ENCODE data around the gene SKAP1. TPM values are rescaled to one million over a fixed set of nuclear protein-coding genes. Genes with fewer than 3 reads are reported as not detected.

SKAP1 gene
- total and polyA plus RNA-seq, 12 donors = 3.2 to 117 (median 10.7) TPM

- no peak for DNase-seq
- Histone ChIP-seq H3K36me3 (replicated peaks in 1 of 2) (no peaks in the 10 kb centered on the region), H3K4me3 (no peak overlapping the region), H3K27ac (no peak overlapping the region), H3K27me3 (no peaks in the 10 kb centered on the region), H3K4me1 (replicated peaks in 1 of 2) (no peaks in the 10 kb centered on the region), H3K9me3 (replicated peaks in 1 of 3) (no peaks in the 10 kb centered on the region)
- 73 to 79% (median 77%) methylated on average over 4 of the region's 4 CpGs for WGBS, 4 donors
- TF ChIP-seq POLR2A (IDR thresholded peaks at IDR 0.05) (no peak), CTCF (IDR thresholded peaks at IDR 0.05) (no peak)
- intact Hi-C loops (cut with DNase I) = no loop called here
These were observed 174.3 kb downstream of the SKAP1 start for GRCh38 chr17:48255759-48256158.

- intact Hi-C loops (cut with DNase I) = no loop called here
These were observed 175.1 kb downstream of the SKAP1 start for GRCh38 chr17:48254896-48255295.

GRCh38 chr17:48253975-48254374, 176.0 kb downstream of the SKAP1 start:
- Histone ChIP-seq H3K4me3 (no peak overlapping the region), H3K36me3 (replicated peaks in 1 of 2) (no peaks in the 10 kb centered on the region), H3K27me3 (no peaks in the 10 kb centered on the region), H3K27ac (no peak overlapping the region), H3K4me1 (replicated peaks in 1 of 2) (no peaks in the 10 kb centered on the region), H3K9me3 (replicated peaks in 1 of 3) (no peaks in the 10 kb centered on the region)
- 70 to 88% (median 82%) methylated on average over 2 of the region's 2 CpGs for WGBS, 4 donors
- no peak for TF ChIP-seq CTCF (IDR thresholded peaks at IDR 0.05)
- TF ChIP-seq POLR2A (IDR thresholded peaks at IDR 0.05) = no peak
- intact Hi-C loops (cut with DNase I) = no loop called here
- DNase-seq = no peak

More at GRCh38 chr17:48254896-48255295, 175.1 kb downstream of the SKAP1 start:
- Histone ChIP-seq H3K9me3 (replicated peaks in 1 of 3) (no peaks in the 10 kb centered on the region), H3K36me3 (replicated peaks in 1 of 2) (no peaks in the 10 kb centered on the region), H3K27ac (no peak overlapping the region), H3K27me3 (no peaks in the 10 kb centered on the region), H3K4me1 (replicated peaks in 1 of 2) (no peaks in the 10 kb centered on the region), H3K4me3 (no peak overlapping the region)
- DNase-seq = no peak
- TF ChIP-seq POLR2A (IDR thresholded peaks at IDR 0.05) = no peak
- no peak for TF ChIP-seq CTCF (IDR thresholded peaks at IDR 0.05)
- 57 to 72% (median 61%) methylated on average over 1 of the region's 1 CpG for WGBS, 4 donors

GRCh38 chr17:48251950-48252349, 178.1 kb downstream of the SKAP1 start:
- Histone ChIP-seq H3K4me3 (no peak overlapping the region), H3K27me3 (no peaks in the 10 kb centered on the region), H3K4me1 (replicated peaks in 1 of 2) (no peaks in the 10 kb centered on the region), H3K27ac (no peak overlapping the region), H3K36me3 (replicated peaks in 1 of 2) (no peaks in the 10 kb centered on the region), H3K9me3 (replicated peaks in 1 of 3) (no peaks in the 10 kb centered on the region)
- 90 to 100% (median 92%) methylated on average over 3 of the region's 3 CpGs for WGBS, 4 donors
- DNase-seq = no peak
- intact Hi-C loops (cut with DNase I) = no loop called here
- TF ChIP-seq POLR2A (IDR thresholded peaks at IDR 0.05) = no peak
- TF ChIP-seq CTCF (IDR thresholded peaks at IDR 0.05) = no peak
